ENCODE measurements around the gene GPR21.

DNA sequence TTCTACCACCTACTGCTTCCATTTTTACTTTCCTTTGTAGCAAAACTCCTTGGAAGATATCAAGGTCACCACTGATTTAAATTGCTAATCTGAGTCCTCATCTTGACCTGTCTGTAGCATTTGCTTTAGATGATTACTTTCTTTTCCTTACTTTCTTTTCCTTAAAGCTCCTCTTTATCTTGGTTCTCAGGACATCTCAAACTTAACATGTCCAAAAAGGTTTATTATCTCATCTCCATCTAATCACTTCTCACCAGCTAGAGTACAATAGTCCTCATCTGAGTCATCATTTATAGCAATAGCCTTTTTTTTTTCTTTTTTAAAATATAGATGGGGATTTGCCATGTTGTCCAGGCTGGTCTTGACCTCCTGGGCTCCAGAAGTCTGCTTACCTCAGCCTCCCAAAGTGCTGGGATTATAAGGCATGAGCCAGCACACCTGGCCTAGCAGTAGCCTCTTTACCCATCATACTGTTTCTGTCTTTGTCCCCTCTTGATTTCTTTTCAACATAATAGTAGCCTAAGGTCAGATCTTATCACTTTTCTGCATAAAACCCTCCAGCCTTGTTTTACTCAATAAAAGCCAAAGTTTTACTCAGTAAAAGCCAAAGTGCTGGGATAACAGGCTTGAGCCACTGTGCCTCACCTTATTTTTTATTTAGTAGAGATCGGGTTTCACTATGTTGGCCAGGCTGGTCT, 32.9 kb upstream of the GPR21 start:
- TF ChIP-seq POLR2A (IDR thresholded peaks at IDR 0.05): no peak
- TF ChIP-seq, protein P1, sequence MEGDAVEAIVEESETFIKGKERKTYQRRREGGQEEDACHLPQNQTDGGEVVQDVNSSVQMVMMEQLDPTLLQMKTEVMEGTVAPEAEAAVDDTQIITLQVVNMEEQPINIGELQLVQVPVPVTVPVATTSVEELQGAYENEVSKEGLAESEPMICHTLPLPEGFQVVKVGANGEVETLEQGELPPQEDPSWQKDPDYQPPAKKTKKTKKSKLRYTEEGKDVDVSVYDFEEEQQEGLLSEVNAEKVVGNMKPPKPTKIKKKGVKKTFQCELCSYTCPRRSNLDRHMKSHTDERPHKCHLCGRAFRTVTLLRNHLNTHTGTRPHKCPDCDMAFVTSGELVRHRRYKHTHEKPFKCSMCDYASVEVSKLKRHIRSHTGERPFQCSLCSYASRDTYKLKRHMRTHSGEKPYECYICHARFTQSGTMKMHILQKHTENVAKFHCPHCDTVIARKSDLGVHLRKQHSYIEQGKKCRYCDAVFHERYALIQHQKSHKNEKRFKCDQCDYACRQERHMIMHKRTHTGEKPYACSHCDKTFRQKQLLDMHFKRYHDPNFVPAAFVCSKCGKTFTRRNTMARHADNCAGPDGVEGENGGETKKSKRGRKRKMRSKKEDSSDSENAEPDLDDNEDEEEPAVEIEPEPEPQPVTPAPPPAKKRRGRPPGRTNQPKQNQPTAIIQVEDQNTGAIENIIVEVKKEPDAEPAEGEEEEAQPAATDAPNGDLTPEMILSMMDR (IDR thresholded peaks at IDR 0.05): no peak
- TF ChIP-seq POLR2AphosphoS5 (IDR thresholded peaks at IDR 0.05): no peak

Measured in stomach (tissue), 4 donors.